Subcutaneous abdominal adipose tissue (tissue), 5 donors: ENCODE data around the gene LUC7L.

Source experiments
- H3K27ac ChIP-seq: one replicate; pipeline ENCODE4 v1.7.0; 2013; ENCODE audit warnings: low read depth, mild to moderate bottlenecking, inconsistent platforms, low read length, moderate library complexity
- H3K27me3 ChIP-seq, 5 donors: one replicate each; pipeline ENCODE4 v1.7.0; 2013; ENCODE audit warnings: low read length in 5 of 5, inconsistent platforms in 1 of 5; ENCODE audit not compliant: control insufficient read depth in 5 of 5, insufficient read depth in 4 of 5
- H3K36me3 ChIP-seq, 5 donors: one replicate each; pipeline ENCODE4 v1.7.0; 2013; ENCODE audit warnings: low read length in 5 of 5; ENCODE audit not compliant: control insufficient read depth in 5 of 5, insufficient read depth in 5 of 5
- H3K4me1 ChIP-seq, 5 donors: one replicate each; pipeline ENCODE4 v1.7.0; 2013; ENCODE audit warnings: low read length in 5 of 5, mild to moderate bottlenecking in 3 of 5, moderate library complexity in 1 of 5; ENCODE audit not compliant: control insufficient read depth in 5 of 5, insufficient read depth in 5 of 5
- H3K4me3 ChIP-seq, 5 donors: one replicate each; pipeline ENCODE4 v1.7.0; 2013; ENCODE audit warnings: low read length in 5 of 5, low read depth in 1 of 5
- H3K9ac ChIP-seq, 5 donors: one replicate each; pipeline ENCODE4 v1.7.0; 2013; ENCODE audit warnings: low read length in 5 of 5, mild to moderate bottlenecking in 4 of 5, moderate library complexity in 3 of 5
- H3K9me3 ChIP-seq, 5 donors: one replicate each; pipeline ENCODE4 v1.7.0; 2013; ENCODE audit warnings: low read length in 5 of 5; ENCODE audit not compliant: control insufficient read depth in 5 of 5
- donor health status: healthy.
- donor health status: healthy.
- donor health status: healthy.
- donor health status: healthy.
- donor health status: healthy.

The LUC7L gene

GRCh38 chr16:152141-153128 lies 76.8 kb downstream of the LUC7L start, which contains the start of gene HBZ:
TSS of gene HBZ (plus strand) at chr16:152644. CDS start at chr16:152910, 266 bp downstream.
- Histone ChIP-seq H3K4me1 (peaks cover 0 to 10% (median 8%) of the 10 kb centered on the region in 5 donors), H3K4me3 (no peak within 1 kb of the TSS), H3K27ac (no peak within 1 kb of the TSS), H3K9ac (no peak within 1 kb of the TSS), H3K9me3 (no peaks in the 10 kb centered on the region), H3K36me3 (no peaks in the 10 kb centered on the region), H3K27me3 (peaks cover 0 to 9% (median 5%) of the 10 kb centered on the region in 5 donors)

DNA sequence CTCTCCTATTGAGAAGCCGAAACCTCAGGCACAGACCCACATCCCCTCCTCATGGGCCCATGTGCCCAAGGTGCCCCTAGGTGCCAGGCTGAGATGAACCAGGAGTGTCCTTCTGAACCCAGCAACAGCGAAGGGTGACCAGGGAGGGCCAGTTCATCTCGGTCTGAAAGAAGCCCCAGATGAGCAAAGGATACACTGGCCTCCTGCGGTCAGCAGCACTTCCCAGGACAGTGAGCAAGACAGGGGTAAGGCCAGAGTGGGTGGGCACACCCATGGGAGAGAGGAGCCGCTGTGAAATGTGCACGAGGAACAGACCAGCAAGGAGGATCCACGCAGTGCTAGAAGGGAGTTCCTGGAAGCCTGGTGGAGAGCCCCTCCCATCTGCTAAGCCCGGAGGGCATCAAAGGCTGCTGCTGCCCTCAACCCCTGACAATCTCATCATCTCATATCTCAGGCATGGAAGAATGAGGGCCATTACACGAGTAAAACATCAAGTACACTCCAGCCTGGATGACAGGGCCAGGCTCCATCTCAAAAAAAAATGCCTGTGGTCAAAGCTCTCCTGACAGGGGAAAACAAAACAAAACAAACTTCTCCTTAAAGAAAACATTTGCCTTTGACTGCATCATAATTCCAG lies 80.1 kb downstream of the LUC7L start:
- Histone ChIP-seq H3K27ac (no peak overlapping the region), H3K4me3 (no peak overlapping the region), H3K27me3 (peaks cover 0 to 4% (median 0%) of the 10 kb centered on the region in 5 donors), H3K4me1 (peaks cover 0 to under 1% (median 0%) of the 10 kb centered on the region in 5 donors), H3K36me3 (no peaks in the 10 kb centered on the region), H3K9me3 (no peaks in the 10 kb centered on the region), H3K9ac (no peak overlapping the region)

GRCh38 chr16:146646-147045 lies 82.6 kb downstream of the LUC7L start:
- Histone ChIP-seq H3K9me3 (no peaks in the 10 kb centered on the region), H3K27ac (no peak overlapping the region), H3K36me3 (no peaks in the 10 kb centered on the region), H3K4me1 (no peaks in the 10 kb centered on the region), H3K27me3 (peaks cover 2 to 12% (median 9%) of the 10 kb centered on the region in 5 donors), H3K4me3 (no peak overlapping the region), H3K9ac (no peak overlapping the region)

GRCh38 chr16:144797-145252 lies 84.4 kb downstream of the LUC7L start:
- Histone ChIP-seq H3K36me3 (no peaks in the 10 kb centered on the region), H3K9me3 (no peaks in the 10 kb centered on the region), H3K4me1 (no peaks in the 10 kb centered on the region), H3K9ac (no peak overlapping the region), H3K27me3 (peaks cover 2 to 12% (median 9%) of the 10 kb centered on the region in 5 donors), H3K4me3 (no peak overlapping the region), H3K27ac (no peak overlapping the region)

GRCh38 chr16:143456-143855 lies 85.8 kb downstream of the LUC7L start:
- peaks cover 2 to 12% (median 5%) of the 10 kb centered on the region in 5 donors for H3K27me3 ChIP-seq
- no peak overlapping the region for H3K9ac ChIP-seq
- no peaks in the 10 kb centered on the region for H3K36me3 ChIP-seq
- H3K4me1 ChIP-seq = peaks cover 0 to 4% (median 0%) of the 10 kb centered on the region in 5 donors
- no peak overlapping the region for H3K4me3 ChIP-seq
- H3K27ac ChIP-seq = no peak overlapping the region
- no peaks in the 10 kb centered on the region for H3K9me3 ChIP-seq

DNA sequence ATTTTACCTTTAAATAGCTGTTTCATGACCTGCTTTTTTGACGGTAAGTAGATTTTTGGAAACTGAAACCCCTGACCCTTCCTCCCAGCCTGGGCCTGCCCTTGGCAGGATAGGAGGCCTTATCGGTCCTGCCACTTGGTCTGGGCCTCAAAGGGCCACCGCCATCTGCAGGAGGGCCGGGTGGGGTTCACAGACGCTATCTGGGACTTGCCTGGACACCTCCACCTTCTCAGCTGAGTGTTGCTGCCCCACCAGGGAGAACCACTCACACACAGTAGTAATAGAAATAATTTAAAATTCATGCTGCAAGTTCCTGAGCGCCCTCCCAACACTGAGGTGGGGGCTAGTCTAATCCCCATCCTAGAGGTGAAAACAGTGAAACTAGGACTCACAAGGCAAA lies 86.2 kb downstream of the LUC7L start:
- Histone ChIP-seq H3K4me3 (no peak overlapping the region), H3K27me3 (peaks cover 2 to 12% (median 5%) of the 10 kb centered on the region in 5 donors), H3K9ac (no peak overlapping the region), H3K36me3 (no peaks in the 10 kb centered on the region), H3K27ac (no peak overlapping the region), H3K4me1 (peaks cover 0 to 4% (median 0%) of the 10 kb centered on the region in 5 donors), H3K9me3 (no peaks in the 10 kb centered on the region)

- Histone ChIP-seq H3K4me1 (peaks cover 0 to 9% (median 5%) of the 10 kb centered on the region in 5 donors), H3K27me3 (peaks cover 2 to 12% (median 5%) of the 10 kb centered on the region in 5 donors), H3K4me3 (no peak overlapping the region), H3K9ac (no peak overlapping the region), H3K27ac (no peak overlapping the region), H3K9me3 (no peaks in the 10 kb centered on the region), H3K36me3 (no peaks in the 10 kb centered on the region)
Measured at GRCh38 chr16:142405-142967, 86.8 kb downstream of the LUC7L start.

DNA sequence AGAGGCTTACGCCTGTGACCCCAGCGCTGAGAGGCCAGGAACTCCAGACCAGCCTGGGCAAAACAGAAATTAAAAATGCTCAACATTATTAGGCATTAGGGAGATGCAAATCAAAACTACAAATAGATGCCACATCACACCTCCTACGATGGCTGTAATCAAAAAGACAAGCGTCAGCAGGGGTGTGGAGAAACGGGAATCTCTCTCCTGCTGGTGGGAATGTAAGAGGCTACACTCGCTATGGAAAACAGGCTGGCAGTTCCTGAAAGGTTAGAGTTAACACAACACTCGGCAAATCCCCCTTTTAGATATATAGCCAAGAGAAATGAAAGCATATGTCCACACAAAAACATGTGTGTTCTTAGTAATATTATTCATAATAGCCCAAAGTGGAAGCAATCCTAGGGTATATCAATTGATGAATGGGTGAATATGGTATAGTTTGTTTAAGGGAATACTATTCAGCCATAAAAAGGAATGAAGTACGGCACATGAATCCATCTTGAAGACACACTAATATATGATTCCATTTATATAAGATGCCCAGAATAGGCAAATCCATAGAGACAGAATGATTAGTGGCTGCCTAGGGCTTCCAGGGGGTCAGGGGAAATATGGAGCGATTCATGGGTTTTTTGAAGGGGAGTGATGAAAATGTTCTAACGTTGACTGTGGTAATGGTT lies 88.9 kb downstream of the LUC7L start:
- H3K4me1 ChIP-seq = peaks cover 0 to 14% (median 9%) of the 10 kb centered on the region in 5 donors
- peaks cover 2 to 12% (median 5%) of the 10 kb centered on the region in 5 donors for H3K27me3 ChIP-seq
- no peaks in the 10 kb centered on the region for H3K9me3 ChIP-seq
- H3K36me3 ChIP-seq = no peaks in the 10 kb centered on the region
- no peak overlapping the region for H3K27ac ChIP-seq
- no peak overlapping the region for H3K4me3 ChIP-seq
- H3K9ac ChIP-seq = no peak overlapping the region
